Mammary epithelial cell (primary cell): ENCODE data around the gene FFAR4.

Experiments
- EZH2 ChIP-seq: IDR thresholded peaks from 2 replicates; pipeline ENCODE4 v1.6.1; 2012; ENCODE audit warnings: low read length, inconsistent platforms, borderline replicate concordance
- TF ChIP-seq, protein P1 (sequence below), 2 donors: IDR thresholded peaks in 1 of 2; conservative IDR thresholded peaks in 1 of 2; 2 replicates each; pipeline ENCODE4 v1.5.1; 2011 to 2012; ENCODE audit warnings: inconsistent platforms in 2 of 2, low read length in 2 of 2, mild to moderate bottlenecking in 2 of 2, control low read depth in 1 of 2, low read depth in 1 of 2; ENCODE audit not compliant: insufficient read depth in 1 of 2; ENCODE audit errors: extremely low read depth in 1 of 2

GRCh38 chr10:93630625-93631557 is 64.4 kb downstream of the FFAR4 start:
- TF ChIP-seq, protein P1, sequence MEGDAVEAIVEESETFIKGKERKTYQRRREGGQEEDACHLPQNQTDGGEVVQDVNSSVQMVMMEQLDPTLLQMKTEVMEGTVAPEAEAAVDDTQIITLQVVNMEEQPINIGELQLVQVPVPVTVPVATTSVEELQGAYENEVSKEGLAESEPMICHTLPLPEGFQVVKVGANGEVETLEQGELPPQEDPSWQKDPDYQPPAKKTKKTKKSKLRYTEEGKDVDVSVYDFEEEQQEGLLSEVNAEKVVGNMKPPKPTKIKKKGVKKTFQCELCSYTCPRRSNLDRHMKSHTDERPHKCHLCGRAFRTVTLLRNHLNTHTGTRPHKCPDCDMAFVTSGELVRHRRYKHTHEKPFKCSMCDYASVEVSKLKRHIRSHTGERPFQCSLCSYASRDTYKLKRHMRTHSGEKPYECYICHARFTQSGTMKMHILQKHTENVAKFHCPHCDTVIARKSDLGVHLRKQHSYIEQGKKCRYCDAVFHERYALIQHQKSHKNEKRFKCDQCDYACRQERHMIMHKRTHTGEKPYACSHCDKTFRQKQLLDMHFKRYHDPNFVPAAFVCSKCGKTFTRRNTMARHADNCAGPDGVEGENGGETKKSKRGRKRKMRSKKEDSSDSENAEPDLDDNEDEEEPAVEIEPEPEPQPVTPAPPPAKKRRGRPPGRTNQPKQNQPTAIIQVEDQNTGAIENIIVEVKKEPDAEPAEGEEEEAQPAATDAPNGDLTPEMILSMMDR (conservative IDR thresholded peaks at IDR 0.05 in 1 of 2, IDR thresholded peaks at IDR 0.05 in 1 of 2; ENCODE audit: extremely low read depth in 1 of 2, insufficient read depth in 1 of 2, low read depth in 1 of 2, low read length in 2 of 2) = no peak
- no peak for TF ChIP-seq EZH2
